ENCODE data around the gene HMX1.

HMX1 gene

DNA sequence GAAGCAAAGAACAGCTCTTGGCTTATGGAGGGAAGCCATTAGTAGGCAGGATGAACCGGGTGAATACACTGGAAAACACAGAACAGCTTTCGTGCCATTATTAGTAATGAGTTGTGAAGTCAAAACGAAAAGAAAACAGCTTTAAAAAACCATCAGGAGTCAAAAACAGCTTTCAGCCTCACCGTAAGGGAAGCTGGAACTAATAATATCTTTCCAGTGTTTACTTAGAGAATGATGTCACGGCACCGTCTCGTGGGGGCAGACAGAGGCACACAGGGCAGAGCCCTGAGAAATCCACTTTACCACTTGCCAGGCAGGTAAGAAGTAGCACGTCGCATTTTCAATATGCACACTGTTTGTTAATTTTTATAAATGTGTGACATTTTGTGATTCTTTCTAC, 37.9 kb upstream of the HMX1 start:
- DNase-seq (ENCODE audit: low spot score) = no peak

- DNase-seq (ENCODE audit: low spot score) = no peak
Measured at GRCh38 chr4:8908206-8908893, 36.7 kb upstream of the HMX1 start.

- DNase-seq (ENCODE audit: low spot score) = no peak
Measured at GRCh38 chr4:8907596-8908205, 36.1 kb upstream of the HMX1 start.

- DNase-seq (ENCODE audit: low spot score) = no peak
Measured at GRCh38 chr4:8906991-8907595, 35.5 kb upstream of the HMX1 start.

DNA sequence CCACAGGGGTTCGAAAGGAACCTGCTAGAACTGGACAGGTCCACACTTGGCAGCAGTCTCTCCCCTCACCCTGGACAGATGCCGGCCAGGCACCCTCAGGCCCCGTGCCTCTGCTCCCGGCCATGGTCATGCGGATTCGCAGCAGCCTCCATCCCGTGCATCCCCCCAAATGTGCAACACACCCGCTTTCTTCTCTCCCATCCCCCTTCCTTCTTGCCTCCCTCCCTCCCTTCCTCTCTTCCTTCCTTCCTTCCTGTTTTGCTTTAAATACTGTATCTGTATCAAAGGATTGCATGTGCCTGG, 35.0 kb upstream of the HMX1 start:
- DNase-seq (ENCODE audit: low spot score) = no peak

DNA sequence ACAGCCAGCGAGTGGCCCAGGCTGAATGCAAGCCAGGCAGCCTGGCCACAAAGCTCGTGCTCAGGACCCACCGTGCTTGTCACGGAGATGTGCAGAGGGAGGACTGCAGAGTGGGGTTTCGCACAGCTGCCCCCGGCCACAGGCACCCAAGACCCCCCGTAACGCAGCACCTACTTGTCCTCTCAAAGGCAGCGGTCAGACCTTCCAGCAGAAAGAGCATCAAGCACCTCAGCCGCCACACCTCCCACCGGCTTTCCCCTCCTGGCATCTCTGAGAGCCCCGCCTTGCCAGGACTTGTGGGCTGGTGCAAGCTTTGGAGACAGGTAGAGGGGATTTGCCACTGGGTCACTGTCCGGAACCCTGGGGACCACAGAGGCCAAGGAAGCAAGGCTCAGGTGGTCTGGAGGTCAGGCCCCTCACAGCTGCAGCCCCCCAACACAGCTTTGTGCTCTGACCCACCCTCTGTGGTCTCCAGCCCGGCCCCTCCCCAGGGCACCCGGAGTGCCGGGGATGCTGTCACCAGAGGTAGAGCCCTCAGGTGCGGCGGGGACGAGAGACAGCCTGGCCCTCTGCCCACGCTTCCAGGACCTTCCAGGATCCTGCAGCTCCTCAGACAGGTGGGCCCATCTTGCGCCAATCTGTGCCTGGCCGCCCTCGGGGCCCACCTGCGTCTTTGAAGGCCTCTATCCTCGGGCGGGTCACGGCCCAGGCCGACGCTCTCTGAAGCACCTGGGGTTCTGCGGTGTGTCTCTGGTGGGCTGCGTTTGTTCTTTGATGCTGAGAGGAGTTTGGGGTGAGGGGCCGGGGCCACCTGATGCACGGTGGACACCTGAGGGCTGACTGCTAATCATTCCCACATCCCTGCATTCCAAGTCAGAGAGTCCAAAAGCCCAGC, 34.4 kb upstream of the HMX1 start:
- no peak for DNase-seq (ENCODE audit: low spot score)

- no peak for DNase-seq (ENCODE audit: low spot score)
Measured at GRCh38 chr4:8905226-8905772, 33.7 kb upstream of the HMX1 start.

GRCh38 chr4:8904666-8905065, 33.0 kb upstream of the HMX1 start:
- DNase-seq (ENCODE audit: low spot score) = no peak

GRCh38 chr4:8904041-8904501, 32.4 kb upstream of the HMX1 start:
- no peak for DNase-seq (ENCODE audit: low spot score)

- DNase-seq (ENCODE audit: low spot score) = no peak
Measured at GRCh38 chr4:8901335-8901734, 29.7 kb upstream of the HMX1 start.

GRCh38 chr4:8900588-8900987, 28.9 kb upstream of the HMX1 start:
- DNase-seq (ENCODE audit: low spot score) = no peak

DNA sequence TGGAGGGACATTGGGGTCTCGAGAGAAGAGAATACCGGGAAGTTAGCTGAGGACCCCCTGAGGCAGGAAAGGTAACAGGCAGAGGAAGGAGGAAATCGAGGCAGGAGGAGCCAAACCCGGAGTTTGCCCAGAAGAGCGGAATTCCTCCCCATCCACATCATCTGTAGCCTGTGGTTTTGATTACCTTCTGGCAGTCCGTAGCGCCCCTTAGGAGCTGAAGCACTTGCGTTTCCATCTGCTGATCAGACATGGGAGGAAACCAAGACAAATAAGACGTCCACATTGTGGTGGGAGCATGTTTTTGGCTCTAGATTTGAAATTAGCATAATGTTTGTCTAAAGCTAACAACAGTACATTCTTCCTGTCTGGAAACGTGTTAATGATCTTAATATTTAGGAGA, 26.8 kb upstream of the HMX1 start:
- no peak for DNase-seq (ENCODE audit: low spot score)

DNA sequence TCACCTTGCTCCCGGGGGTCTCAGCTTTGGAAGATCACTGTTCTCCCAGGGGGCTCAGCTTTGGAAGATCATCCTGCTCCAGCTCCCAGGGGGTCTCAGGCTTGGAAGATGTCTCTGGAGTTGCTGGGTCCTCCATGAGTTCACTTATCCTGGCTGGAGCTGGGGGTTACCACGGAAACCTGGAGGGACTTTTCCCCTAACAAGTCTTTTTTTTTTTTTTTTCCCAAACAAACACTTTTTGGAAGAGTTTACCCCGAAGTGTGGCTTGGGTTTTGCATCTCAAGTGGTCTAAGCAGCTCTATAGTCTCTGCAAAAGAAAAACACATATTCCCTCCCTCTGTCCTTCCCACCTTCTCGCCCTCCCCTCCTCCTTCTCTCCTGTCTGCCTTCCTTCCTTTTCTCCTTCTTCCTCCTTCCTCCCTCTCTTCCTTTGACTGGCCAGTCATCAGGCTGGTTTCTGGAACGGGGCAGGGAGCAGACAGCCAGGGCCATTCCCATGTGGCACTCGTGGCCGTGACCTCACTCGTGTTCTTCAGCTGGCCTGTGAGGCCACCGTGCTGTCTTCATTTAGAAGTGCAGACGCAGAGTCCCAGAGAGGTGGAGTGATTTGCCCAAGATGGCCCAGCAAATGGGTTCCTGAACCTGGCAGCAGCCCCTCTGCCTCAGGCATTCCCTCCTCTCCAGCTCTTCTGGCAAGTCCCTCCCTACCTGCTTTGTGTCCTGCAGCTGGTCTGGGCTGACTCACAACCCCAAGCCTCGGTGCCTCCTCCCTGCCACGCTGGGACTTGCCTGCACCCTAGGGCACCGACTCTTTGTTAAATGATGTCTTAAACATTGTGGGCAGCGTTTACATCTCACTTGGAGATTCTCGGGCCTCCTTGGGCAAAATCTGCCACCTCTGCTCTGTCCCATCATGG, 25.9 kb upstream of the HMX1 start:
- no peak for DNase-seq (ENCODE audit: low spot score)

GRCh38 chr4:8896506-8896905, 24.9 kb upstream of the HMX1 start:
- DNase-seq (ENCODE audit: low spot score) = no peak

- no peak for DNase-seq (ENCODE audit: low spot score)
Measured at GRCh38 chr4:8896071-8896470, 24.4 kb upstream of the HMX1 start.

- no peak for DNase-seq (ENCODE audit: low spot score)
Measured at GRCh38 chr4:8895295-8895694, 23.7 kb upstream of the HMX1 start.

- no peak for DNase-seq (ENCODE audit: low spot score)
Measured at GRCh38 chr4:8894424-8894816, 22.8 kb upstream of the HMX1 start.

DNA sequence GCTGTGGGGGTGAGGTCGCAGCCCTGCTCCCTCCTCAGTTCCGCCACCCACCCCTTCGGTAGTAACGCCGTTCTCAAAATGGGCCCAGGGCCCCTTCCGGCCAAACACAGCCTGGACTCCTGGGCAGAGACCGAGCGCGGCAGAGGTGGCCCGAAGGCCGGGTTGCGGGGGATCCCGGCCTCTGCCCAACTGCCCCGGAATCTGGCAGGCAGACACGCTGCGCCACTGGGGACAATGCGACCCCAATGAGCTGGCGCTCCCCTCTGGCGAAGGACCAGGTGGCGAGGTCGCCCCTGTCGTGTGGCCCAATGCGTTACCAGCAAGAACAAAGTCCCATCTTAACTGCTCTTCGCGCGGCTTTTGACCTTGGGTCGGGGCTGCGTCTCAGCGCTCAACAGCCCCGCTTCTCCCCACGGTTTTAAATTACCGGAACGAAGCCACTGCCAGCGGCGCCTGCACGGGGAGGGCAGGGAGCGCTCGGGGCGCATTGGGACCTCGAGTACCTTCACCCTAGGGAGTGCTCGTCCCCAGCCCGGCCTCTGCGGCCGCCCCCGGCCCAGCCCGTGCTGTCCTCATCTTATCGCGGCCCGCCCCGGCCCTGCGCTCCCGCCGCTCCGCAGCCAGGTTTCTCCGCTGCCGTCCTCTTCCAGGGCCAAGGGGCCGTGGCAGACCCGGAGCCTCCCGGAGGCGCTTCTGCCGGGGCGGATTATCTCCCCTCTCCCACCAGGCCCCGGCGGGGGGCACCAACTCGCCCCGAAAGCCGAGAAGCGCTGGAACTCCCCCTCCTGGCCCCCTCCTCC, 22.2 kb upstream of the HMX1 start:
- DNase-seq (ENCODE audit: low spot score) = no peak

GRCh38 chr4:8893227-8893623, 21.6 kb upstream of the HMX1 start:
- no peak for DNase-seq (ENCODE audit: low spot score)

- no peak for DNase-seq (ENCODE audit: low spot score)
Measured at GRCh38 chr4:8892556-8893226, 21.1 kb upstream of the HMX1 start.
